ENCODE results near the gene TMEM164.

The TMEM164 gene

GRCh38 chrX:110046001-110046400 is 43.1 kb downstream of the TMEM164 start:
- no peaks in the 10 kb centered on the region for H3K36me3 ChIP-seq (replicated peaks; ENCODE audit: insufficient read depth, low read length)
- no peak overlapping the region for H3K4me3 ChIP-seq (ENCODE audit: low read length)
- H3K27me3 ChIP-seq (replicated peaks; ENCODE audit: insufficient read depth, low read length), result no peaks in the 10 kb centered on the region
- no peak overlapping the region for H3K4me2 ChIP-seq (ENCODE audit: low read depth, low read length)
- H3K9me2 ChIP-seq (replicated peaks; ENCODE audit: insufficient read depth, low read length), result no peaks in the 10 kb centered on the region
- H3K79me2 ChIP-seq (ENCODE audit: low read length), result peaks cover 27% of the 10 kb centered on the region
- H3K4me1 ChIP-seq (ENCODE audit: low read length), result peaks cover 18% of the 10 kb centered on the region
- TF ChIP-seq EZH2phosphoT487 (IDR thresholded peaks at IDR 0.05; ENCODE audit: low read length), result no peak
- no peak for DNase-seq
- H4K20me1 ChIP-seq (ENCODE audit: insufficient read depth, low read length), result no peaks in the 10 kb centered on the region
- no peak overlapping the region for H2AFZ ChIP-seq (ENCODE audit: low read length)
- no peaks in the 10 kb centered on the region for H3K9me3 ChIP-seq (replicated peaks; ENCODE audit: insufficient read depth, low read length)
- H3K27ac ChIP-seq (ENCODE audit: low read length), result no peak overlapping the region
- H3K9ac ChIP-seq (ENCODE audit: low read length), result no peak overlapping the region
- H3F3A ChIP-seq (ENCODE audit: insufficient read depth, low read length), result no peaks in the 10 kb centered on the region

GRCh38 chrX:110046971-110047370 is 44.1 kb downstream of the TMEM164 start:
- no peaks in the 10 kb centered on the region for H3K27me3 ChIP-seq (replicated peaks; ENCODE audit: insufficient read depth, low read length)
- no peaks in the 10 kb centered on the region for H3K36me3 ChIP-seq (replicated peaks; ENCODE audit: insufficient read depth, low read length)
- no peaks in the 10 kb centered on the region for H3K9me2 ChIP-seq (replicated peaks; ENCODE audit: insufficient read depth, low read length)
- DNase-seq, result no peak
- no peak overlapping the region for H3K4me3 ChIP-seq (ENCODE audit: low read length)
- no peaks in the 10 kb centered on the region for H4K20me1 ChIP-seq (ENCODE audit: insufficient read depth, low read length)
- H3K79me2 ChIP-seq (ENCODE audit: low read length), result peaks cover 21% of the 10 kb centered on the region
- peaks cover 18% of the 10 kb centered on the region for H3K4me1 ChIP-seq (ENCODE audit: low read length)
- H3K27ac ChIP-seq (ENCODE audit: low read length), result no peak overlapping the region
- TF ChIP-seq CTCF (IDR thresholded peaks at IDR 0.05; ENCODE audit: low read length), result no peak
- TF ChIP-seq EZH2 (optimal IDR thresholded peaks at IDR 0.05; ENCODE audit: low read depth, low read length), result no peak
- H3K4me2 ChIP-seq (ENCODE audit: low read depth, low read length), result no peak overlapping the region
- no peaks in the 10 kb centered on the region for H3K9me3 ChIP-seq (replicated peaks; ENCODE audit: insufficient read depth, low read length)
- H2AFZ ChIP-seq (ENCODE audit: low read length), result no peak overlapping the region
- H3F3A ChIP-seq (ENCODE audit: insufficient read depth, low read length), result no peaks in the 10 kb centered on the region
- no peak overlapping the region for H3K9ac ChIP-seq (ENCODE audit: low read length)

- DNase-seq, result no peak
- Histone ChIP-seq H3K9me2 (replicated peaks; ENCODE audit: insufficient read depth, low read length) (no peaks in the 10 kb centered on the region), H3K4me3 (ENCODE audit: low read length) (no peak overlapping the region), H3K79me2 (ENCODE audit: low read length) (peaks cover 15% of the 10 kb centered on the region), H3K4me1 (ENCODE audit: low read length) (peaks cover under 1% of the 10 kb centered on the region; the same call in 1 of the 2 replicates), H3K27me3 (replicated peaks; ENCODE audit: insufficient read depth, low read length) (no peaks in the 10 kb centered on the region), H4K20me1 (ENCODE audit: insufficient read depth, low read length) (no peaks in the 10 kb centered on the region), H3K27ac (ENCODE audit: low read length) (no peak overlapping the region), H2AFZ (ENCODE audit: low read length) (no peak overlapping the region), H3F3A (ENCODE audit: insufficient read depth, low read length) (no peaks in the 10 kb centered on the region), H3K9me3 (replicated peaks; ENCODE audit: insufficient read depth, low read length) (no peaks in the 10 kb centered on the region), H3K36me3 (replicated peaks; ENCODE audit: insufficient read depth, low read length) (no peaks in the 10 kb centered on the region), H3K4me2 (ENCODE audit: low read depth, low read length) (no peak overlapping the region), H3K9ac (ENCODE audit: low read length) (no peak overlapping the region)
- TF ChIP-seq EZH2phosphoT487 (IDR thresholded peaks at IDR 0.05; ENCODE audit: low read length) (no peak), EZH2 (optimal IDR thresholded peaks at IDR 0.05; ENCODE audit: low read depth, low read length) (no peak), CTCF (IDR thresholded peaks at IDR 0.05; ENCODE audit: low read length) (no peak)
Measured at GRCh38 chrX:110049096-110049495, 46.2 kb downstream of the TMEM164 start.

- TF ChIP-seq EZH2phosphoT487 (IDR thresholded peaks at IDR 0.05; ENCODE audit: low read length) (no peak), CTCF (IDR thresholded peaks at IDR 0.05; ENCODE audit: low read length) (no peak), EZH2 (optimal IDR thresholded peaks at IDR 0.05; ENCODE audit: low read depth, low read length) (no peak)
- no peaks in the 10 kb centered on the region; the same call in 1 of the 2 replicates for H3K4me1 ChIP-seq (ENCODE audit: low read length)
- no peak overlapping the region for H2AFZ ChIP-seq (ENCODE audit: low read length)
- H3K36me3 ChIP-seq (replicated peaks; ENCODE audit: insufficient read depth, low read length), result no peaks in the 10 kb centered on the region
- DNase-seq, result no peak
- no peak overlapping the region for H3K4me2 ChIP-seq (ENCODE audit: low read depth, low read length)
- H3K27ac ChIP-seq (ENCODE audit: low read length), result no peak overlapping the region
- H3K9me2 ChIP-seq (replicated peaks; ENCODE audit: insufficient read depth, low read length), result no peaks in the 10 kb centered on the region
- H3F3A ChIP-seq (ENCODE audit: insufficient read depth, low read length), result no peaks in the 10 kb centered on the region
- H3K9me3 ChIP-seq (replicated peaks; ENCODE audit: insufficient read depth, low read length), result no peaks in the 10 kb centered on the region
- H3K9ac ChIP-seq (ENCODE audit: low read length), result no peak overlapping the region
- peaks cover 16% of the 10 kb centered on the region; the same call in 1 of the 2 replicates for H3K79me2 ChIP-seq (ENCODE audit: low read length)
- no peaks in the 10 kb centered on the region for H3K27me3 ChIP-seq (replicated peaks; ENCODE audit: insufficient read depth, low read length)
- no peak overlapping the region for H3K4me3 ChIP-seq (ENCODE audit: low read length)
- H4K20me1 ChIP-seq (ENCODE audit: insufficient read depth, low read length), result no peaks in the 10 kb centered on the region
Measured at GRCh38 chrX:110050386-110050785, 47.5 kb downstream of the TMEM164 start.

All from MM.1S (cell line).